SU-DHL-6 (cell line): ENCODE data around the gene CCDC106.

ENCODE experiments used
- H2AFZ ChIP-seq: fragments of 200-600 bp; sonication (generic); 2 replicates; pipeline ENCODE4 v1.6.1; 2014; ENCODE audit warnings: low read depth, mild to moderate bottlenecking, moderate library complexity, mixed read lengths, antibody characterized with exemption, low read length; ENCODE audit not compliant: severe bottlenecking
- H3F3A ChIP-seq: fragments of 200-600 bp; shearing (Covaris generic); 2 replicates; pipeline ENCODE4 v1.6.0; 2016; ENCODE audit warnings: antibody characterized with exemption, mild to moderate bottlenecking; ENCODE audit not compliant: insufficient read depth
- H3K27ac ChIP-seq: fragments of 200-600 bp; sonication (generic); 2 replicates; pipeline ENCODE4 v1.5.1; 2016; ENCODE audit warnings: low read depth, mild to moderate bottlenecking, low read length, moderate library complexity, mixed read lengths
- H3K27me3 ChIP-seq: fragments of 200-600 bp; sonication (generic), shearing (Covaris generic); 2 replicates; pipeline ENCODE4 v1.6.0; 2014; ENCODE audit warnings: mild to moderate bottlenecking, low read length
- H3K36me3 ChIP-seq: fragments of 200-600 bp; sonication (generic); 2 replicates; pipeline ENCODE4 v1.6.1; 2014; ENCODE audit warnings: mild to moderate bottlenecking, low read length, mixed read lengths
- H3K4me2 ChIP-seq: fragments of 300-600, 200-600 bp; shearing (Covaris generic), sonication (generic); 2 replicates; pipeline ENCODE4 v1.6.0; 2014; ENCODE audit warnings: low read length, low read depth, mild to moderate bottlenecking; ENCODE audit not compliant: poor library complexity, severe bottlenecking
- H3K4me3 ChIP-seq: fragments of 200-600 bp; sonication (generic); 2 replicates; pipeline ENCODE4 v1.5.1; 2014; ENCODE audit warnings: antibody characterized with exemption, low read length, mild to moderate bottlenecking, mixed read lengths; ENCODE audit not compliant: insufficient read depth, poor library complexity, severe bottlenecking
- H3K79me2 ChIP-seq: fragments of 200-600 bp; sonication (generic); 2 replicates; pipeline ENCODE4 v1.6.1; 2014; ENCODE audit warnings: mild to moderate bottlenecking, low read length, moderate library complexity; ENCODE audit not compliant: insufficient read depth
- H3K9ac ChIP-seq: fragments of 200-600 bp; sonication (generic); 2 replicates; pipeline ENCODE4 v1.7.0; 2014; ENCODE audit warnings: mild to moderate bottlenecking, low read length
- H3K9me2 ChIP-seq: fragments of 200-600 bp; sonication (generic); replicated peaks from 2 replicates; pipeline ENCODE4 v1.6.1; 2014; ENCODE audit warnings: low read length; ENCODE audit not compliant: insufficient read depth
- H3K9me3 ChIP-seq: fragments of 200-600 bp; sonication (generic); 2 replicates; pipeline ENCODE4 v1.6.1; 2014; ENCODE audit warnings: low read length, mixed read lengths; ENCODE audit not compliant: insufficient read depth
- H4K20me1 ChIP-seq: fragments of 200-600 bp; sonication (generic); 2 replicates; pipeline ENCODE4 v1.6.1; 2014; ENCODE audit warnings: low read depth, mild to moderate bottlenecking, antibody characterized with exemption, low read length, moderate library complexity, mixed read lengths
- CTCF ChIP-seq: fragments of 200-600 bp; sonication (generic); IDR thresholded peaks from one replicate; pipeline ENCODE4 v1.5.1; 2017; ENCODE audit warnings: antibody characterized with exemption, mild to moderate bottlenecking, low read length, moderate library complexity; ENCODE audit not compliant: insufficient read depth, poor library complexity, severe bottlenecking
- EZH2phosphoT487 ChIP-seq: fragments of 200-600 bp; sonication (generic), shearing (Covaris generic); conservative IDR thresholded peaks from 2 replicates; pipeline ENCODE4 v1.6.1; 2018; ENCODE audit warnings: mild to moderate bottlenecking, antibody characterized with exemption, low read length, moderate library complexity, mixed read lengths

CCDC106 gene

GRCh38 chr19:55602104-55603001 is 45.7 kb upstream of the CCDC106 start:
- no peaks in the 10 kb centered on the region for H4K20me1 ChIP-seq
- H3K36me3 ChIP-seq, result no peaks in the 10 kb centered on the region
- peaks cover 11% of the 10 kb centered on the region for H3K79me2 ChIP-seq
- H2AFZ ChIP-seq, result no peak overlapping the region
- H3F3A ChIP-seq, result peaks cover 39% of the 10 kb centered on the region
- no peaks in the 10 kb centered on the region for H3K9me2 ChIP-seq
- H3K9ac ChIP-seq, result no peak overlapping the region
- no peaks in the 10 kb centered on the region for H3K9me3 ChIP-seq
- no peak overlapping the region for H3K4me2 ChIP-seq
- no peaks in the 10 kb centered on the region for H3K27me3 ChIP-seq
- no peak for TF ChIP-seq EZH2phosphoT487
- TF ChIP-seq CTCF, result no peak
- 0 out of 2 replicates have a peak overlapping the region, but pooled peaks have one; percentile 95 for H3K27ac ChIP-seq
- no peak overlapping the region for H3K4me3 ChIP-seq

- Histone ChIP-seq H3K4me2 (no peak overlapping the region), H3K27me3 (no peaks in the 10 kb centered on the region), H3K27ac (no peak overlapping the region), H3K36me3 (no peaks in the 10 kb centered on the region), H4K20me1 (no peaks in the 10 kb centered on the region), H3K4me3 (no peak overlapping the region), H2AFZ (no peak overlapping the region), H3K9me3 (no peaks in the 10 kb centered on the region), H3K9ac (no peak overlapping the region), H3F3A (peaks cover 39% of the 10 kb centered on the region), H3K9me2 (no peaks in the 10 kb centered on the region), H3K79me2 (peaks cover 18% of the 10 kb centered on the region)
- no peak for TF ChIP-seq CTCF
- TF ChIP-seq EZH2phosphoT487, result no peak
Observed at GRCh38 chr19:55603115-55603514, 44.9 kb upstream of the CCDC106 start.

- no peaks in the 10 kb centered on the region for H3K9me3 ChIP-seq
- no peak overlapping the region for H3K27ac ChIP-seq
Observed at GRCh38 chr19:55603581-55604292, 44.3 kb upstream of the CCDC106 start.

More at GRCh38 chr19:55603581-55604292, 44.3 kb upstream of the CCDC106 start:
- Histone ChIP-seq H3K9me2 (no peaks in the 10 kb centered on the region), H3K27me3 (no peaks in the 10 kb centered on the region), H4K20me1 (no peaks in the 10 kb centered on the region), H2AFZ (no peak overlapping the region), H3K4me2 (no peak overlapping the region), H3K79me2 (peaks cover 20% of the 10 kb centered on the region), H3F3A (peaks cover 34% of the 10 kb centered on the region), H3K4me3 (no peak overlapping the region), H3K9ac (no peak overlapping the region), H3K36me3 (no peaks in the 10 kb centered on the region)
- TF ChIP-seq EZH2phosphoT487 (no peak), CTCF (no peak)
